ENCODE measurements around the gene BOLL.

GRCh38 chr2:197800091-197800490 is 15.0 kb upstream of the BOLL start:
- TF ChIP-seq POLR2A (IDR thresholded peaks at IDR 0.05) (no peak), CTCF (IDR thresholded peaks at IDR 0.05) (no peak)

Measured in tibial nerve (tissue), 3 donors.